Calu3 (cell line): ENCODE results near the gene NAP1L5. TPM values are rescaled to one million over a fixed set of nuclear protein-coding genes. Genes with fewer than 3 reads are reported as not detected.

Experiments used
- BruUV-seq: library from RNA; stranded (reverse); fragments of 400-500 nt; replicated peaks from 2 replicates; lab custom pipeline; 2021; lab: Mats Ljungman, UMichigan
- CTCF ChIA-PET: fragments of 300-600 bp; sonication (Branson Sonifier 250); formaldehyde crosslinking; loops from one replicate; lab custom pipeline; 2022; ENCODE audit warnings: antibody characterized with exemption; lab: Charles Lee
- DNase-seq: peaks from one replicate; pipeline ENCODE4 v3.0.0; 2022
- H3K27ac Mint-ChIP-seq: one replicate; pipeline ENCODE4 v1.8.0; 2022; ENCODE audit warnings: mixed read lengths; ENCODE audit not compliant: unreplicated experiment
- H3K27me3 Mint-ChIP-seq: one replicate; pipeline ENCODE4 v1.8.0; 2022; ENCODE audit warnings: mixed read lengths; ENCODE audit not compliant: unreplicated experiment
- H3K36me3 Mint-ChIP-seq: one replicate; pipeline ENCODE4 v1.8.0; 2022; ENCODE audit warnings: mild to moderate bottlenecking, moderate library complexity, mixed read lengths; ENCODE audit not compliant: insufficient read depth, unreplicated experiment
- H3K4me1 Mint-ChIP-seq: one replicate; pipeline ENCODE4 v1.8.0; 2022; ENCODE audit warnings: mild to moderate bottlenecking, low read depth, mixed read lengths; ENCODE audit not compliant: unreplicated experiment
- H3K4me3 Mint-ChIP-seq: one replicate; pipeline ENCODE4 v1.8.0; 2022; ENCODE audit warnings: mild to moderate bottlenecking, low read depth, moderate library complexity, mixed read lengths; ENCODE audit not compliant: unreplicated experiment
- H3K9me3 Mint-ChIP-seq: one replicate; pipeline ENCODE4 v1.8.0; 2022; ENCODE audit warnings: low read depth, mixed read lengths; ENCODE audit not compliant: unreplicated experiment
- intact Hi-C: fragments of 100-400 bp; cut with micrococcal nuclease; formaldehyde crosslinking; loops from one replicate; pipeline ENCODE4 v1.10.0; 2022; ENCODE audit not compliant: unreplicated experiment
- total RNA-seq: library from RNA; stranded (reverse); gene quantifications from 2 replicates; pipeline ENCODE4 v1.2.3, GENCODE V29; 2022
- TF ChIP-seq, protein P1 (sequence below): fragments of 200-600 bp; IDR thresholded peaks from one replicate; pipeline ENCODE4 v1.8.0; 2022; ENCODE audit warnings: antibody characterized with exemption; ENCODE audit not compliant: unreplicated experiment

Gene NAP1L5
- total RNA-seq, 1 experiment from 2014 or later, result not detected

DNA sequence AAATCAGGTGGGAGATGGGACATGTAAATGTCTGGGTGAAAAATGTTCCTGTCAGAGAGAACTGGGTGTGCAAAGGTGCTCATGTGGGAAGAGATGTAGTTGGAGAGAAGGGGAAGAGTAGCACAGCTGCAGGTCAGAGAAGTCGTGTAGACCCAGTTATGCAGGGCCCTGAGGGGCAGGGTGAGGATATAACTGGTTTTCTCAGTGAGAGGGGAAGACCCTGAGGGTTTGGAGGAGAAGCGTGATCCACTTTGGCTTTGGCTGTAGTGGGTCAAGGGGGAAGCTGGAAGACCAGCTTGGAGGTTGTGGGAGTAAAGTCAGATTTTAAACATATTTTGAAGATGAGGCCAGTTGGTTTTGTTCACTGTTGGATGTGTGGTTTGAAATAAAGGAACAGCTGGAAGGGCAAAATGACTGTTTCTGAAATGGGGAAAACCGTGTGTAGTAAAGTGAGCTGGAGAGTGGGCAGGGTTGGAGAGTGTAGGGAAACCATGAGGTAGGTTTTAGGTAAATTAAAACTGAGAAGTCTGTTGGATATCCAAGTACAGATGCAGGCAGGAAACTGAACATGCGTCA is 44.2 kb downstream of the NAP1L5 start:
- peaks cover 15% of the 10 kb centered on the region for H3K4me1 Mint-ChIP-seq
- no peaks in the 10 kb centered on the region for H3K36me3 Mint-ChIP-seq
- no peak overlapping the region for H3K4me3 Mint-ChIP-seq
- TF ChIP-seq, protein P1, sequence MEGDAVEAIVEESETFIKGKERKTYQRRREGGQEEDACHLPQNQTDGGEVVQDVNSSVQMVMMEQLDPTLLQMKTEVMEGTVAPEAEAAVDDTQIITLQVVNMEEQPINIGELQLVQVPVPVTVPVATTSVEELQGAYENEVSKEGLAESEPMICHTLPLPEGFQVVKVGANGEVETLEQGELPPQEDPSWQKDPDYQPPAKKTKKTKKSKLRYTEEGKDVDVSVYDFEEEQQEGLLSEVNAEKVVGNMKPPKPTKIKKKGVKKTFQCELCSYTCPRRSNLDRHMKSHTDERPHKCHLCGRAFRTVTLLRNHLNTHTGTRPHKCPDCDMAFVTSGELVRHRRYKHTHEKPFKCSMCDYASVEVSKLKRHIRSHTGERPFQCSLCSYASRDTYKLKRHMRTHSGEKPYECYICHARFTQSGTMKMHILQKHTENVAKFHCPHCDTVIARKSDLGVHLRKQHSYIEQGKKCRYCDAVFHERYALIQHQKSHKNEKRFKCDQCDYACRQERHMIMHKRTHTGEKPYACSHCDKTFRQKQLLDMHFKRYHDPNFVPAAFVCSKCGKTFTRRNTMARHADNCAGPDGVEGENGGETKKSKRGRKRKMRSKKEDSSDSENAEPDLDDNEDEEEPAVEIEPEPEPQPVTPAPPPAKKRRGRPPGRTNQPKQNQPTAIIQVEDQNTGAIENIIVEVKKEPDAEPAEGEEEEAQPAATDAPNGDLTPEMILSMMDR, result no peak
- CTCF ChIA-PET, result no interaction called here
- H3K27me3 Mint-ChIP-seq, result no peaks in the 10 kb centered on the region
- no peak overlapping the region for H3K27ac Mint-ChIP-seq
- intact Hi-C loops, result no loop called here
- no peaks in the 10 kb centered on the region for H3K9me3 Mint-ChIP-seq
- no TSS peak for BruUV-seq
- no peak for DNase-seq

DNA sequence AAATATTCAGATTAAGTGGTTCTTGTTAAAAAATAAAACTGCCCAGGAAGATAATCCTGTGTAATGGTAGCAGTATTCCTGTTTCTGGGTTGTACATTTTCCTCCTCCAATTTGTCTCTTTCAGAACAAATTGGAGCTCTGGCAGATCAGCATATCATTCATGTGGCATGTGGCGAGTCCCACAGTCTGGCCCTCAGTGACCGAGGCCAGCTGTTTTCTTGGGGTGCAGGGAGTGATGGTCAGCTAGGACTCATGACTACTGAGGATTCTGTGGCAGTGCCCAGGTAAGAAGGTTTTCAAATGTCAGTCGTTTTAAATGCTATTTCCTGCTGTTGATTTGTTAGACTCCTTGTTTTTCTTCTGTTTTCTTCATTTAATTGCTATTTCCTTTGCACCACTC is 47.9 kb downstream of the NAP1L5 start:
- TF ChIP-seq, protein P1, result no peak
- Mint-ChIP-seq H3K27ac (no peak overlapping the region), H3K9me3 (no peaks in the 10 kb centered on the region), H3K4me3 (no peak overlapping the region), H3K36me3 (no peaks in the 10 kb centered on the region), H3K27me3 (no peaks in the 10 kb centered on the region), H3K4me1 (peaks cover 29% of the 10 kb centered on the region)
- intact Hi-C loops, result no loop called here
- DNase-seq, result no peak
- CTCF ChIA-PET, result no interaction called here
- BruUV-seq, result no TSS peak

DNA sequence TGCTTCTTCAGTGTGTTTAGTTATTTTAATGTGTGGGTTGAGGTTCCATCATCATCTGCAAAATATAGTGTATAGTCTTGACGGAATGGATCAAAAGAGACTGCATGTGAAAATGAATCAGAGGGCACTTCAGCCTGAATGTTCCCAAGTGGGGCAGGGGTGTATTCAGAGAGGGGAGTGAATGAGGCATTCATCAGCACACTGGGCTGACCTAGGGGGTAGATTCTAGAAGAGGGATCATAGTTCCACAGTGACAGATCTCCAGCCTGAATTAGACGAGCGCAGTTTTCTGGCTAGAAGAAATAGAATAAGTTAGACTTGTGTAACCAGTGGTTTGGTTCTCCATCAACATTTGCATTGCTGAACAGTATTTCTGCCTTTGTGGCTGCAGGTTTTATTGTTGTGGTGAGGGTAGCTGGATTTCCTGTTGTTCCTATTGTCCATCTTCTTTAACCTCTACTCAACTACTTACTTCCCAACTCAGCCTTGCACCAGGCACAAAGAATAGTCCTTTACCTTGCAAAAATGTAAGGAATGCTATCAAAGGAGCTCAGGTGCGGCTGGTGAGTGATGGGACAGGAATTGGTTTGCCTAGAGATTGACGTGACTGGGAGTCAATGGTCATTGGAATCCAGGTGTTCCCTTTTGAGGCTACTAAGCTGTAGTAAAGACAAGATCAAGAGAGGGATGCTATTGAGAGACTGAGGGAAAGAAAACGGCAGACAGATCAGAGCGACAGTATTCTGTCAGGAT is 50.9 kb downstream of the NAP1L5 start:
- no peaks in the 10 kb centered on the region for H3K36me3 Mint-ChIP-seq
- intact Hi-C loops, result no loop called here
- CTCF ChIA-PET, result interaction anchor here (0.6 kb wide), 1 partner anchor 298 kb away, joined by 3 read pairs; no protein-coding TSS in a partner anchor
- no peak for DNase-seq
- H3K4me1 Mint-ChIP-seq, result peaks cover 29% of the 10 kb centered on the region
- no TSS peak for BruUV-seq
- H3K9me3 Mint-ChIP-seq, result no peaks in the 10 kb centered on the region
- TF ChIP-seq, protein P1, result no peak
- H3K27ac Mint-ChIP-seq, result no peak overlapping the region
- no peaks in the 10 kb centered on the region for H3K27me3 Mint-ChIP-seq
- H3K4me3 Mint-ChIP-seq, result no peak overlapping the region

DNA sequence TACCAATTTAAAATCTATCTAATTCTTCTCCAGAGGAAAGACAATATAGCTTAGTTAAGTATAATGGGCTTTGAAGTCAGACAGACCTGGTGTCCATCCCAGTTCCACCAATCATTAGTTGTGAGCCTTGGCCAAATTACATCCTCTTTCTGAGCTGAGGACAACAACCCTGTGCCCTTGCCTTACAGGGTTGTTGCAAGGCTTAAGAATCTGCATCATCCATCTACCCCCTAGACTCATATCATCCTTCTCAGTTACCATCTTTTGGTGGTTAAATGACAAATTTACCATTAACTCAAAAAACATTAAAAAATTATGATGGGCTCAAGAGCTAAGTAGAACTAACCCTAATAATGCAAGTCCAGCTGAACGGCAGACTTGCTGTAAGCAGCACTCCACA is 51.6 kb downstream of the NAP1L5 start:
- H3K27ac Mint-ChIP-seq, result no peak overlapping the region
- H3K27me3 Mint-ChIP-seq, result no peaks in the 10 kb centered on the region
- no peaks in the 10 kb centered on the region for H3K9me3 Mint-ChIP-seq
- intact Hi-C loops, result no loop called here
- H3K4me3 Mint-ChIP-seq, result no peak overlapping the region
- H3K36me3 Mint-ChIP-seq, result no peaks in the 10 kb centered on the region
- CTCF ChIA-PET, result interaction anchor here (0.6 kb wide), 1 partner anchor 298 kb away, joined by 3 read pairs; no protein-coding TSS in a partner anchor
- TF ChIP-seq, protein P1, result no peak
- peaks cover 29% of the 10 kb centered on the region for H3K4me1 Mint-ChIP-seq
- no TSS peak for BruUV-seq
- DNase-seq, result no peak

Other genes starting within 250 kb of the NAP1L5 start
- gene HERC5, start 240.7 kb downstream of the NAP1L5 start, total RNA-seq, result 20.1 and 44.2 TPM in 2 replicates
- gene PYURF, start 174.1 kb downstream of the NAP1L5 start, total RNA-seq, result 37.9 and 39.0 TPM in 2 replicates
- 17.3 and 17.8 TPM in 2 replicates for gene HERC3, start 105.3 kb downstream of the NAP1L5 start, total RNA-seq